Endothelial cell of umbilical vein (primary cell): ENCODE results near the gene IGFBP7. TPM values are rescaled to one million over a fixed set of nuclear protein-coding genes. Genes with fewer than 3 reads are reported as not detected.
A peak's percentile ranks its signal among the peaks of the same experiment; 100 is the strongest.

Experiments used
- BruUV-seq: library from RNA; stranded (reverse); fragments of 400-500 nt; replicated peaks from 2 replicates; lab custom pipeline; 2021; lab: Mats Ljungman, UMichigan
- CTCF ChIA-PET: fragments of 300-600, 350-600 bp; sonication (Branson Sonifier 250); formaldehyde crosslinking; loops from one replicate; lab custom pipeline; 2021; ENCODE audit warnings: antibody characterized with exemption, inconsistent platforms; lab: Charles Lee
- POLR2A ChIA-PET: fragments of 300-600, 350-600 bp; sonication (Branson Sonifier 250); formaldehyde crosslinking; loops from one replicate; lab custom pipeline; 2021; ENCODE audit warnings: antibody characterized with exemption, inconsistent platforms; lab: Charles Lee
- DNase-seq: peaks from one replicate; pipeline ENCODE4 v3.0.0-alpha.2; 2011; ENCODE audit warnings: low read depth, low spot score
- FAIRE-seq: peaks from 2 replicates; lab custom pipeline; 2011; peaks lifted over from hg19 to GRCh38; lab: Jason Lieb, UNC
- H2AFZ ChIP-seq: 2 replicates; pipeline ENCODE4 v1.6.0; 2012; ENCODE audit warnings: low read depth, low read length, control low read depth, inconsistent platforms
- H3K27ac ChIP-seq: 2 replicates; pipeline ENCODE4 v1.5.1; 2011; ENCODE audit warnings: low read depth, mild to moderate bottlenecking, control low read depth, low read length, moderate library complexity; ENCODE audit not compliant: insufficient read depth
- H3K27me3 ChIP-seq, 2 experiments: 2 replicates each; pipeline versions ENCODE4 v1.6.0 to v1.6.1; 2011; ENCODE audit warnings: low read length in 2 of 2, mixed read lengths in 1 of 2; ENCODE audit not compliant: control insufficient read depth in 2 of 2, insufficient read depth in 2 of 2
- H3K36me3 ChIP-seq, 2 experiments: 2 replicates in 1 of 2; 3 replicates in 1 of 2; pipeline ENCODE4 v1.5.1; 2011; ENCODE audit warnings: low read length in 2 of 2, mild to moderate bottlenecking in 1 of 2, moderate library complexity in 1 of 2; ENCODE audit not compliant: control insufficient read depth in 2 of 2, insufficient read depth in 2 of 2; ENCODE audit errors: extremely low read depth in 1 of 2
- H3K4me1 ChIP-seq: 3 replicates; pipeline ENCODE4 v1.5.1; 2011; ENCODE audit warnings: mild to moderate bottlenecking, low read length; ENCODE audit not compliant: control insufficient read depth, insufficient read depth; ENCODE audit errors: extremely low read depth
- H3K4me2 ChIP-seq: 2 replicates; pipeline ENCODE4 v1.6.1; 2011; ENCODE audit warnings: low read length, control low read depth, mixed read lengths; ENCODE audit not compliant: insufficient read depth
- H3K4me3 ChIP-seq, 3 experiments: fragments of 200-600 bp in 1 of 3; sonication (generic), shearing (Covaris generic) in 1 of 3; replicated peaks in 1 of 3; 2 replicates each; pipeline ENCODE4 v1.5.1; 2011 to 2016; ENCODE audit warnings: control low read depth in 3 of 3, low read length in 3 of 3, mild to moderate bottlenecking in 2 of 3, inconsistent platforms in 1 of 3, low read depth in 1 of 3, moderate library complexity in 1 of 3; ENCODE audit not compliant: insufficient read depth in 1 of 3
- H3K79me2 ChIP-seq: 2 replicates; pipeline ENCODE4 v1.6.0; 2012; ENCODE audit warnings: low read length, inconsistent platforms; ENCODE audit not compliant: control insufficient read depth, insufficient read depth
- H3K9ac ChIP-seq: replicated peaks from 2 replicates; pipeline ENCODE3; 2011; ENCODE audit warnings: low read length, control low read depth; ENCODE audit not compliant: insufficient read depth; ENCODE audit errors: extremely low read depth
- H3K9me1 ChIP-seq: replicated peaks from 3 replicates; pipeline ENCODE4 v1.6.0; 2011; ENCODE audit warnings: mild to moderate bottlenecking, low read length; ENCODE audit not compliant: control insufficient read depth, insufficient read depth; ENCODE audit errors: extremely low read depth
- H3K9me3 ChIP-seq: replicated peaks from 2 replicates; pipeline ENCODE4 v1.5.1; 2012; ENCODE audit warnings: low read length, inconsistent platforms; ENCODE audit not compliant: control insufficient read depth, insufficient read depth
- H4K20me1 ChIP-seq: replicated peaks from 2 replicates; pipeline ENCODE3; 2011; ENCODE audit warnings: mild to moderate bottlenecking, low read length; ENCODE audit not compliant: control insufficient read depth, insufficient read depth; ENCODE audit errors: extremely low read depth
- EZH2 ChIP-seq: IDR thresholded peaks from 2 replicates; pipeline ENCODE4 v1.6.1; 2012; ENCODE audit warnings: borderline replicate concordance, low read depth, mild to moderate bottlenecking, moderate library complexity, low read length, inconsistent platforms; ENCODE audit not compliant: severe bottlenecking
- FOS ChIP-seq: IDR thresholded peaks from 2 replicates; pipeline ENCODE4 v1.6.1; 2011; ENCODE audit warnings: mild to moderate bottlenecking, low read length, moderate library complexity, borderline replicate concordance; ENCODE audit not compliant: insufficient read depth
- GATA2 ChIP-seq: IDR thresholded peaks from 2 replicates; pipeline ENCODE4 v1.7.0; 2011; ENCODE audit warnings: low read depth, mild to moderate bottlenecking, moderate library complexity, mixed read lengths, low read length; ENCODE audit not compliant: insufficient read length, insufficient read depth
- JUN ChIP-seq: IDR thresholded peaks from 2 replicates; pipeline ENCODE4 v1.6.1; 2011; ENCODE audit warnings: borderline replicate concordance, low read depth; ENCODE audit not compliant: insufficient read length, insufficient read depth
- MYC ChIP-seq: IDR thresholded peaks from one replicate; pipeline ENCODE4 v1.6.1; 2011; ENCODE audit warnings: mild to moderate bottlenecking, low read depth, low read length
- POLR2A ChIP-seq: IDR thresholded peaks from 2 replicates; pipeline ENCODE4 v1.6.1; 2012; ENCODE audit warnings: low read depth, mild to moderate bottlenecking, control low read depth, low read length
- POLR2AphosphoS5 ChIP-seq: IDR thresholded peaks from 2 replicates; pipeline ENCODE4 v1.6.1; 2012; ENCODE audit warnings: low read depth, mild to moderate bottlenecking, control low read depth, low read length, moderate library complexity; ENCODE audit not compliant: insufficient read depth
- dilution Hi-C: fragments of 300-500 bp; cut with MboI; formaldehyde crosslinking; loops from one replicate; pipeline ENCODE4 v1.15.0; 2019; ENCODE audit warnings: low sequenced_read_pairs; ENCODE audit not compliant: extremely low pct_ligation_motif_present
- intact Hi-C: fragments of 100-400 bp; cut with micrococcal nuclease; formaldehyde crosslinking; loops from one replicate; pipeline ENCODE4 v1.10.0; 2022
- polyA plus RNA-seq, 4 experiments: library from polyadenylated mRNA; depleted of rRNA in 3 of 4; stranded (reverse) in 3 of 4; unstranded in 1 of 4; fragments of >200 nt; gene quantifications; 2 replicates each; pipeline versions ENCODE4 v1.2.1 to v1.2.3, GENCODE V29; 2011 to 2012; ENCODE audit warnings: missing spikeins in 1 of 4
- small RNA-seq: library from RNA; depleted of rRNA; stranded (forward); fragments of <200 nt; gene quantifications from one replicate; pipeline ENCODE3, GENCODE V24; 2012; ENCODE audit warnings: low replicate concordance, low read depth; ENCODE audit not compliant: insufficient read depth, insufficient read length
- total RNA-seq: library from RNA; stranded (reverse); gene quantifications from 2 replicates; pipeline ENCODE4 v1.2.3, GENCODE V29; 2021

The IGFBP7 gene
- total and polyA plus RNA-seq, 2 donors (not counting 3 experiments of a cell fraction or from before 2014, with no cell fraction given), result 526 to 770 TPM

GRCh38 chr4:56981795-56982201 is 128.4 kb downstream of the IGFBP7 start:
- H3K79me2 ChIP-seq, result peaks cover 82% of the 10 kb centered on the region

More at GRCh38 chr4:56981795-56982201, 128.4 kb downstream of the IGFBP7 start:
- Histone ChIP-seq H3K4me1 (peaks cover 34% of the 10 kb centered on the region), H3K4me2 (peak overlapping the region; percentile 95), H2AFZ (no peak overlapping the region), H3K36me3 (peaks cover 3 to 8% of the 10 kb centered on the region in 2 experiments), H3K27me3 (no peaks in the 10 kb centered on the region), H3K9me1 (no peaks in the 10 kb centered on the region), H3K4me3 (peak overlapping the region in 2 of 3 experiments; percentile 19 to 67), H3K9ac (peak overlapping the region; percentile 97), H3K27ac (peak overlapping the region; percentile 100), H3K9me3 (no peaks in the 10 kb centered on the region), H4K20me1 (no peaks in the 10 kb centered on the region)
- intact Hi-C loops (loop anchor here (1.0 kb wide), 1 partner anchor 39 kb away; no protein-coding TSS in a partner anchor), dilution Hi-C loops (no loop called here)
- CTCF ChIA-PET, result interaction anchor here (1.0 to 1.2 kb wide), 2 partner anchors 10 to 14 kb away, joined by 3 to 4 read pairs; no protein-coding TSS in a partner anchor
- TF ChIP-seq GATA2 (peak; percentile 85), EZH2 (no peak), POLR2AphosphoS5 (peak; percentile 70), POLR2A (peak; percentile 40), MYC (no peak), JUN (peak; percentile 95), FOS (peak; percentile 73)
- FAIRE-seq (peak; percentile 82), DNase-seq (peak; percentile 93)
- BruUV-seq, result no TSS peak
- POLR2A ChIA-PET, result interaction anchor here (0.6 to 1.4 kb wide), 3 partner anchors 14 to 127 kb away, joined by 3 to 4 read pairs (median 4); no protein-coding TSS in a partner anchor

Small RNA genes within 50 kb of the gene (small RNA-seq; reads per million reads assigned to genes)
- 0.66 reads per million for gene RNU6-998P

Other genes with a start within 250 kb of the IGFBP7 start
- gene REST, start 202.5 kb downstream of the IGFBP7 start, total RNA-seq, result 45.9 and 48.1 TPM in 2 replicates
- gene REST, start 202.5 kb downstream of the IGFBP7 start, polyA plus RNA-seq, result 6.3 and 7.0 TPM in 2 replicates
- gene NOA1, start 132.8 kb downstream of the IGFBP7 start, total RNA-seq, result 16.1 and 17.1 TPM in 2 replicates
- 13.9 and 16.7 TPM in 2 replicates for gene NOA1, start 132.8 kb downstream of the IGFBP7 start, polyA plus RNA-seq
- 140 and 148 TPM in 2 replicates for gene POLR2B, start 131.5 kb downstream of the IGFBP7 start, total RNA-seq
- 58.1 and 75.5 TPM in 2 replicates for gene POLR2B, start 131.5 kb downstream of the IGFBP7 start, polyA plus RNA-seq